Spinal cord (tissue), 10 donors: ENCODE data around the gene SARNP. TPM values are rescaled to one million over a fixed set of nuclear protein-coding genes. Genes with fewer than 3 reads are reported as not detected.
"Not testable (repeated sequence)": the region's sequence is repeated elsewhere in the genome, so short reads cannot be mapped to it uniquely, and the experiment has no call there.

Experiments used
- DNase-seq, 6 donors: peaks; one replicate each; pipeline versions ENCODE4 v3.0.0 to v3.0.0-alpha.2; 2013 to 2015; ENCODE audit warnings: low spot score in 6 of 6, low read depth in 4 of 6
- H3K27ac ChIP-seq: one replicate; pipeline ENCODE4 v1.5.1; 2013; ENCODE audit warnings: low read depth, low read length, control low read depth
- H3K27me3 ChIP-seq: one replicate; pipeline ENCODE4 v1.6.1; 2013; ENCODE audit warnings: low read length; ENCODE audit not compliant: control insufficient read depth, insufficient read depth
- H3K36me3 ChIP-seq: one replicate; pipeline ENCODE4 v1.6.1; 2013; ENCODE audit warnings: low read length; ENCODE audit not compliant: control insufficient read depth, insufficient read depth
- H3K4me1 ChIP-seq: one replicate; pipeline ENCODE4 v1.6.1; 2013; ENCODE audit warnings: low read length; ENCODE audit not compliant: control insufficient read depth, insufficient read depth
- H3K4me3 ChIP-seq: one replicate; pipeline ENCODE4 v1.5.1; 2013; ENCODE audit warnings: low read depth, low read length, control low read depth
- H3K9me3 ChIP-seq: one replicate; pipeline ENCODE4 v1.6.1; 2013; ENCODE audit warnings: low read length; ENCODE audit not compliant: control insufficient read depth, insufficient read depth
- WGBS: methylation state at CpG from one replicate; pipeline ENCODE4 v1.1.5; 2013; ENCODE audit warnings: missing lambda C conversion rate; ENCODE audit not compliant: insufficient coverage; 5-methylcytosine and 5-hydroxymethylcytosine counted together
- polyA plus RNA-seq, 2 donors: library from polyadenylated mRNA; unstranded; fragments of 120-200 nt; gene quantifications; one replicate each; pipeline ENCODE4 v1.2.1, GENCODE V29; 2013; ENCODE audit not compliant: insufficient read length in 2 of 2
- total RNA-seq, 2 donors: library from RNA; depleted of rRNA in 1 of 2; stranded (reverse); fragments of 120-200 nt in 1 of 2; fragments of >200 nt in 1 of 2; gene quantifications; one replicate each; pipeline versions ENCODE4 v1.2.3 to v1.2.4, GENCODE V29; 2013 to 2014
- donor health status: healthy.

Gene SARNP
- total and polyA plus RNA-seq, 4 donors, result 52.9 to 98.1 (median 91.2) TPM

- Histone ChIP-seq H3K9me3 (no peaks in the 10 kb centered on the region), H3K4me1 (no peaks in the 10 kb centered on the region), H3K27me3 (no peaks in the 10 kb centered on the region), H3K4me3 (no peak overlapping the region), H3K36me3 (no peaks in the 10 kb centered on the region), H3K27ac (no peak overlapping the region)
- no peak for DNase-seq
- WGBS, result 91% methylated on average over 7 of the region's 11 CpGs
These were observed 23.2 kb upstream of the SARNP start for GRCh38 chr12:55840581-55841351.

GRCh38 chr12:55839345-55840140 is 22.0 kb upstream of the SARNP start:
- H3K27ac ChIP-seq, result no peak overlapping the region
- no peaks in the 10 kb centered on the region for H3K27me3 ChIP-seq
- H3K9me3 ChIP-seq, result no peaks in the 10 kb centered on the region
- WGBS, result 91% methylated on average over 9 of the region's 11 CpGs
- peaks cover 7% of the 10 kb centered on the region for H3K36me3 ChIP-seq
- no peak for DNase-seq
- no peak overlapping the region for H3K4me3 ChIP-seq
- H3K4me1 ChIP-seq, result no peaks in the 10 kb centered on the region

- Histone ChIP-seq H3K27me3 (no peaks in the 10 kb centered on the region), H3K4me1 (peaks cover 1% of the 10 kb centered on the region), H3K27ac (no peak overlapping the region), H3K36me3 (peaks cover 11% of the 10 kb centered on the region), H3K4me3 (no peak overlapping the region), H3K9me3 (no peaks in the 10 kb centered on the region)
- WGBS, result 82% methylated on average over 3 of the region's 3 CpGs
- DNase-seq, result no peak
These were observed 20.8 kb upstream of the SARNP start for GRCh38 chr12:55838361-55838760.

- not testable (repeated sequence) for H3K27ac ChIP-seq, DNase-seq
These were observed 16.9 kb upstream of the SARNP start for GRCh38 chr12:55834400-55834799.

GRCh38 chr12:55833056-55833455 is 15.5 kb upstream of the SARNP start:
- H3K4me3 ChIP-seq, result no peak overlapping the region

More at GRCh38 chr12:55834400-55834799, 16.9 kb upstream of the SARNP start:
- H3K9me3 ChIP-seq, H3K27me3 ChIP-seq, H3K4me3 ChIP-seq: not testable (repeated sequence)
- Histone ChIP-seq H3K4me1 (peaks cover 26% of the 10 kb centered on the region), H3K36me3 (peaks cover 17% of the 10 kb centered on the region)
- WGBS, result no CpG with 5 or more reads among the region's 6 CpGs

GRCh38 chr12:55831447-55831815 is 13.9 kb upstream of the SARNP start:
- no peak for DNase-seq
- H3K36me3 ChIP-seq, result peaks cover 28% of the 10 kb centered on the region
- H3K27ac ChIP-seq, result peak overlapping the region; percentile 93
- WGBS, result no CpG with 5 or more reads among the region's 1 CpG
- H3K4me3 ChIP-seq, result peak overlapping the region; percentile 72
- H3K27me3 ChIP-seq, result no peaks in the 10 kb centered on the region
- H3K9me3 ChIP-seq, result no peaks in the 10 kb centered on the region
- H3K4me1 ChIP-seq, result peaks cover 52% of the 10 kb centered on the region

More at GRCh38 chr12:55833056-55833455, 15.5 kb upstream of the SARNP start:
- Histone ChIP-seq H3K27me3 (no peaks in the 10 kb centered on the region), H3K36me3 (peaks cover 19% of the 10 kb centered on the region), H3K27ac (no peak overlapping the region), H3K9me3 (no peaks in the 10 kb centered on the region), H3K4me1 (peaks cover 37% of the 10 kb centered on the region)
- no peak for DNase-seq
- 98% methylated on average over 9 of the region's 10 CpGs for whole genome bisulfite sequencing

GRCh38 chr12:55830601-55831446 is 13.3 kb upstream of the SARNP start:
- WGBS, result 0% methylated on average over 15 of the region's 23 CpGs
- Histone ChIP-seq H3K4me3 (peak overlapping the region; percentile 72), H3K27me3 (no peaks in the 10 kb centered on the region), H3K36me3 (peaks cover 28% of the 10 kb centered on the region), H3K27ac (peak overlapping the region; percentile 93), H3K4me1 (peaks cover 57% of the 10 kb centered on the region), H3K9me3 (no peaks in the 10 kb centered on the region)
- peak; percentile 84 to 97 (median 88) for DNase-seq

GRCh38 chr12:55829967-55830600 is 12.6 kb upstream of the SARNP start:
- H3K4me3 ChIP-seq, result peak overlapping the region; percentile 72
- peak in 1 of 6 donors; percentile 96 for DNase-seq
- H3K27ac ChIP-seq, result peak overlapping the region; percentile 93
- H3K36me3 ChIP-seq, result peaks cover 27% of the 10 kb centered on the region
- H3K4me1 ChIP-seq, result peaks cover 57% of the 10 kb centered on the region
- WGBS, result 0% methylated on average over 31 of the region's 37 CpGs
- no peaks in the 10 kb centered on the region for H3K9me3 ChIP-seq
- no peaks in the 10 kb centered on the region for H3K27me3 ChIP-seq

- Histone ChIP-seq H3K9me3 (no peaks in the 10 kb centered on the region), H3K36me3 (peaks cover 17% of the 10 kb centered on the region), H3K4me3 (peak overlapping the region; percentile 72), H3K4me1 (peaks cover 59% of the 10 kb centered on the region), H3K27ac (no peak overlapping the region), H3K27me3 (no peaks in the 10 kb centered on the region)
- no peak for DNase-seq
- 85% methylated on average over 4 of the region's 5 CpGs for WGBS
These were observed 10.8 kb upstream of the SARNP start for GRCh38 chr12:55828357-55828756.
